ENCODE data around the gene KLHL30. TPM values are rescaled to one million over a fixed set of nuclear protein-coding genes. Genes with fewer than 3 reads are reported as not detected.
"Not testable (repeated sequence)": the region's sequence is repeated elsewhere in the genome, so short reads cannot be mapped to it uniquely, and the experiment has no call there.

The KLHL30 gene
- total RNA-seq, 1 donor from 2014 or later, result 1.2 TPM

- Mint-ChIP-seq H3K36me3 (ENCODE audit: unreplicated experiment) (peaks cover 28% of the 10 kb centered on the region), H3K4me3 (ENCODE audit: unreplicated experiment) (no peak overlapping the region), H3K9me3 (ENCODE audit: unreplicated experiment) (no peaks in the 10 kb centered on the region), H3K4me1 (ENCODE audit: unreplicated experiment) (peaks cover 30% of the 10 kb centered on the region), H3K27ac (ENCODE audit: unreplicated experiment) (peak overlapping the region; percentile 95), H3K27me3 (ENCODE audit: unreplicated experiment) (no peaks in the 10 kb centered on the region)
- TF ChIP-seq CTCF (IDR thresholded peaks at IDR 0.05), result no peak
- no peak for DNase-seq (ENCODE audit: extremely low spot score, unreplicated experiment)
Measured at GRCh38 chr2:238170386-238171071, 32.1 kb downstream of the KLHL30 start.

GRCh38 chr2:238171072-238171431 lies 32.6 kb downstream of the KLHL30 start:
- Mint-ChIP-seq H3K36me3 (ENCODE audit: unreplicated experiment) (peaks cover 32% of the 10 kb centered on the region), H3K4me1 (ENCODE audit: unreplicated experiment) (peaks cover 30% of the 10 kb centered on the region), H3K27ac (ENCODE audit: unreplicated experiment) (peak overlapping the region; percentile 95)
- H3K27me3 Mint-ChIP-seq (ENCODE audit: unreplicated experiment); H3K9me3 Mint-ChIP-seq (ENCODE audit: unreplicated experiment); DNase-seq (ENCODE audit: extremely low spot score, unreplicated experiment); H3K4me3 Mint-ChIP-seq (ENCODE audit: unreplicated experiment): not testable (repeated sequence)

GRCh38 chr2:238171575-238172187 lies 33.2 kb downstream of the KLHL30 start:
- Mint-ChIP-seq H3K4me1 (ENCODE audit: unreplicated experiment) (peaks cover 30% of the 10 kb centered on the region), H3K27me3 (ENCODE audit: unreplicated experiment) (no peaks in the 10 kb centered on the region), H3K36me3 (ENCODE audit: unreplicated experiment) (peaks cover 35% of the 10 kb centered on the region), H3K9me3 (ENCODE audit: unreplicated experiment) (no peaks in the 10 kb centered on the region), H3K27ac (ENCODE audit: unreplicated experiment) (peak overlapping the region; percentile 57), H3K4me3 (ENCODE audit: unreplicated experiment) (no peak overlapping the region)
- TF ChIP-seq CTCF (IDR thresholded peaks at IDR 0.05), result no peak
- DNase-seq (ENCODE audit: extremely low spot score, unreplicated experiment), result no peak

GRCh38 chr2:238172439-238172838 lies 34.0 kb downstream of the KLHL30 start:
- DNase-seq (ENCODE audit: extremely low spot score, unreplicated experiment), result no peak
- peak overlapping the region; percentile 69 for H3K27ac Mint-ChIP-seq (ENCODE audit: unreplicated experiment)

DNA sequence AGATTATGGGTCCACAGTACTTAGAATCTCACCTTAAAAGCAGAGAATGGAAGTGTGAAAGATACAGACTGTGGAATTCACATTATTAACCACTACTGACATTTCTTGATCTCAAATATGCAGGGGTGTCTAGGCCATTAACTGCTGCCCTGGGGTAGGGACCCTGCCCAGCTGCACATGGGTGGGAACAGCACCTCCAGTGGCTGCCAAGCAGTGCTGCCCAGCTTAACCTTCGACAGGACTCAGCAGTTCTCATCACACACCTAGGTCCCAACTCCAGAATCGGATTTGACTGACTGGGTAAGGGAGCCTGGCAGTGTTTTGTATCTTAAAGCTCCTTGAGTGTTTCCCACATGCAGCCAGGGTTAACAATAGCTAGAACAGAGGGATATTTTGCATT lies 35.2 kb downstream of the KLHL30 start:
- no peak for DNase-seq (ENCODE audit: extremely low spot score, unreplicated experiment)
- Mint-ChIP-seq H3K4me3 (ENCODE audit: unreplicated experiment) (no peak overlapping the region), H3K27ac (ENCODE audit: unreplicated experiment) (no peak overlapping the region), H3K27me3 (ENCODE audit: unreplicated experiment) (no peaks in the 10 kb centered on the region), H3K4me1 (ENCODE audit: unreplicated experiment) (peaks cover 28% of the 10 kb centered on the region), H3K9me3 (ENCODE audit: unreplicated experiment) (no peaks in the 10 kb centered on the region), H3K36me3 (ENCODE audit: unreplicated experiment) (peaks cover 43% of the 10 kb centered on the region)
- no peak for TF ChIP-seq CTCF (IDR thresholded peaks at IDR 0.05)

More at GRCh38 chr2:238172439-238172838, 34.0 kb downstream of the KLHL30 start:
- Mint-ChIP-seq H3K27me3 (ENCODE audit: unreplicated experiment) (no peaks in the 10 kb centered on the region), H3K4me3 (ENCODE audit: unreplicated experiment) (no peak overlapping the region), H3K36me3 (ENCODE audit: unreplicated experiment) (peaks cover 43% of the 10 kb centered on the region), H3K9me3 (ENCODE audit: unreplicated experiment) (no peaks in the 10 kb centered on the region), H3K4me1 (ENCODE audit: unreplicated experiment) (peaks cover 30% of the 10 kb centered on the region)
- no peak for TF ChIP-seq CTCF (IDR thresholded peaks at IDR 0.05)
